WTC11 (cell line): ENCODE results near the gene KDM5B. TPM values are rescaled to one million over a fixed set of nuclear protein-coding genes. Genes with fewer than 3 reads are reported as not detected.

Source experiments
- ATAC-seq: fragments of 200-7000 bp; cut with Tn5 transposase; 2 replicates; pipeline ENCODE4 v1.10.0; 2021; ENCODE audit warnings: mild to moderate bottlenecking, moderate library complexity
- CTCF ChIA-PET: fragments of 300-600 bp; sonication (Branson Sonifier 250); formaldehyde crosslinking; loops from one replicate; lab custom pipeline; 2021; ENCODE audit warnings: antibody characterized with exemption; lab: Charles Lee
- POLR2A ChIA-PET: fragments of 350-600 bp; sonication (Branson Sonifier 250); formaldehyde crosslinking; loops from one replicate; lab custom pipeline; 2021; ENCODE audit warnings: antibody characterized with exemption; lab: Charles Lee
- DNase-seq: peaks from one replicate; pipeline ENCODE4 v3.0.0; 2021; ENCODE audit warnings: low spot score
- H3K27ac Mint-ChIP-seq: 2 replicates; pipeline ENCODE4 v1.8.0; 2021; ENCODE audit warnings: mixed read lengths
- H3K27me3 Mint-ChIP-seq: 2 replicates; pipeline ENCODE4 v1.8.0; 2021; ENCODE audit warnings: low read depth, mild to moderate bottlenecking, moderate library complexity, mixed read lengths
- H3K36me3 Mint-ChIP-seq: 2 replicates; pipeline ENCODE4 v1.8.0; 2021; ENCODE audit warnings: mixed read lengths
- H3K4me1 Mint-ChIP-seq: 2 replicates; pipeline ENCODE4 v1.8.0; 2022; ENCODE audit warnings: mixed read lengths
- H3K4me3 Mint-ChIP-seq: 2 replicates; pipeline ENCODE4 v1.8.0; 2021; ENCODE audit warnings: mild to moderate bottlenecking, moderate library complexity, mixed read lengths
- H3K9me3 Mint-ChIP-seq: 2 replicates; pipeline ENCODE4 v1.8.0; 2021; ENCODE audit warnings: mixed read lengths
- CBFB ChIP-seq: sonication (generic); formaldehyde crosslinking; IDR thresholded peaks from 2 replicates; pipeline ENCODE4 v1.8.1; 2022; ENCODE audit warnings: mild to moderate bottlenecking, low read depth, missing genetic modification reagents
- HMGA2 ChIP-seq: fragments of 250-450 bp; sonication (Bioruptor Pico); IDR thresholded peaks from 2 replicates; pipeline ENCODE4 v1.4.0; 2021; ENCODE audit warnings: mild to moderate bottlenecking, moderate library complexity
- NFE2L1 ChIP-seq: sonication (generic); formaldehyde crosslinking; IDR thresholded peaks from 2 replicates; pipeline ENCODE4 v1.8.1; 2023; ENCODE audit warnings: missing genetic modification reagents
- NR2C2 ChIP-seq: sonication (generic); formaldehyde crosslinking; IDR thresholded peaks from 2 replicates; pipeline ENCODE4 v1.8.0; 2022; ENCODE audit warnings: mild to moderate bottlenecking, missing genetic modification reagents
- SOX15 ChIP-seq: fragments of 250-450 bp; sonication (Bioruptor Pico); IDR thresholded peaks from 2 replicates; pipeline ENCODE4 v1.9.0; 2021; ENCODE audit warnings: mild to moderate bottlenecking
- ZNF219 ChIP-seq: sonication (generic); formaldehyde crosslinking; IDR thresholded peaks from 2 replicates; pipeline ENCODE4 v1.8.0; 2023; ENCODE audit warnings: missing genetic modification reagents, mild to moderate bottlenecking, borderline replicate concordance
- total RNA-seq: library from RNA; stranded (reverse); gene quantifications from 3 replicates; pipeline ENCODE4 v1.2.3, GENCODE V29; 2021
- TF ChIP-seq, protein P1 (sequence below): sonication (generic); formaldehyde crosslinking; IDR thresholded peaks from 2 replicates; pipeline ENCODE4 v1.8.0; 2023; ENCODE audit warnings: mild to moderate bottlenecking, missing genetic modification reagents
- TF ChIP-seq, protein P2 (sequence below): sonication (generic); formaldehyde crosslinking; conservative IDR thresholded peaks from 2 replicates; pipeline ENCODE4 v1.8.1; 2022; ENCODE audit warnings: mild to moderate bottlenecking, missing genetic modification reagents
- TF ChIP-seq, protein P3 (sequence below): fragments of 250-450 bp; sonication (Bioruptor Pico); IDR thresholded peaks from 2 replicates; pipeline ENCODE4 v1.8.0; 2021; ENCODE audit warnings: mild to moderate bottlenecking
- TF ChIP-seq, protein P4 (sequence below): sonication (generic); formaldehyde crosslinking; IDR thresholded peaks from 2 replicates; pipeline ENCODE4 v1.8.1; 2023; ENCODE audit warnings: mild to moderate bottlenecking, missing genetic modification reagents
- TF ChIP-seq, protein P5 (sequence below): sonication (generic); formaldehyde crosslinking; IDR thresholded peaks from 2 replicates; pipeline ENCODE4 v1.8.1; 2023; ENCODE audit warnings: mild to moderate bottlenecking, missing genetic modification reagents, moderate library complexity
- TF ChIP-seq, protein P6 (sequence below): sonication (generic); formaldehyde crosslinking; IDR thresholded peaks from 2 replicates; pipeline ENCODE4 v1.8.0; 2022; ENCODE audit warnings: mild to moderate bottlenecking, missing genetic modification reagents
- TF ChIP-seq, protein P7 (sequence below): fragments of 200-600 bp; IDR thresholded peaks from 2 replicates; pipeline ENCODE4 v1.8.0; 2022; ENCODE audit warnings: antibody characterized with exemption
- TF ChIP-seq, protein P8 (sequence below): sonication (generic); formaldehyde crosslinking; conservative IDR thresholded peaks from 2 replicates; pipeline ENCODE4 v1.8.1; 2023; ENCODE audit warnings: mild to moderate bottlenecking, low read depth, missing genetic modification reagents, moderate library complexity

KDM5B gene
- total RNA-seq, 1 experiment from 2014 or later, result 222 TPM

DNA sequence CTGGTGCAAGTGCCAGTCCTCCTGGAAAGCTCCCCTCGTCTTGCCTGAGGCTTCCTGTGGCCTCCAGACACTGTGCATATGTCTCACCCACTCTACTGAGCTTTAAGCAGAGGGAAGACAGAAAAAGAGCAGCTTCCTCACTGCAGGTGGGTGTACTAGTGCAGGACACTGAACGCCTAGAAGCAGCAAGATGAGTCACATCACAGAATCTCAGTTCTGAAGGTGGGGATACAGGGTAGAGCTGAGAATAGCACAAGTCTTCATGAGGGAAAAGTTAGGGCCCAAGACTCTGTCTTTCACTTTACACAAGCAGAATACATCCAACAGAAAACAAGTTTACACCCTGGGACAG, 39.9 kb upstream of the KDM5B start (continued):
- TF ChIP-seq, protein P1, sequence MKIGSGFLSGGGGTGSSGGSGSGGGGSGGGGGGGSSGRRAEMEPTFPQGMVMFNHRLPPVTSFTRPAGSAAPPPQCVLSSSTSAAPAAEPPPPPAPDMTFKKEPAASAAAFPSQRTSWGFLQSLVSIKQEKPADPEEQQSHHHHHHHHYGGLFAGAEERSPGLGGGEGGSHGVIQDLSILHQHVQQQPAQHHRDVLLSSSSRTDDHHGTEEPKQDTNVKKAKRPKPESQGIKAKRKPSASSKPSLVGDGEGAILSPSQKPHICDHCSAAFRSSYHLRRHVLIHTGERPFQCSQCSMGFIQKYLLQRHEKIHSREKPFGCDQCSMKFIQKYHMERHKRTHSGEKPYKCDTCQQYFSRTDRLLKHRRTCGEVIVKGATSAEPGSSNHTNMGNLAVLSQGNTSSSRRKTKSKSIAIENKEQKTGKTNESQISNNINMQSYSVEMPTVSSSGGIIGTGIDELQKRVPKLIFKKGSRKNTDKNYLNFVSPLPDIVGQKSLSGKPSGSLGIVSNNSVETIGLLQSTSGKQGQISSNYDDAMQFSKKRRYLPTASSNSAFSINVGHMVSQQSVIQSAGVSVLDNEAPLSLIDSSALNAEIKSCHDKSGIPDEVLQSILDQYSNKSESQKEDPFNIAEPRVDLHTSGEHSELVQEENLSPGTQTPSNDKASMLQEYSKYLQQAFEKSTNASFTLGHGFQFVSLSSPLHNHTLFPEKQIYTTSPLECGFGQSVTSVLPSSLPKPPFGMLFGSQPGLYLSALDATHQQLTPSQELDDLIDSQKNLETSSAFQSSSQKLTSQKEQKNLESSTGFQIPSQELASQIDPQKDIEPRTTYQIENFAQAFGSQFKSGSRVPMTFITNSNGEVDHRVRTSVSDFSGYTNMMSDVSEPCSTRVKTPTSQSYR, result no peak

DNA sequence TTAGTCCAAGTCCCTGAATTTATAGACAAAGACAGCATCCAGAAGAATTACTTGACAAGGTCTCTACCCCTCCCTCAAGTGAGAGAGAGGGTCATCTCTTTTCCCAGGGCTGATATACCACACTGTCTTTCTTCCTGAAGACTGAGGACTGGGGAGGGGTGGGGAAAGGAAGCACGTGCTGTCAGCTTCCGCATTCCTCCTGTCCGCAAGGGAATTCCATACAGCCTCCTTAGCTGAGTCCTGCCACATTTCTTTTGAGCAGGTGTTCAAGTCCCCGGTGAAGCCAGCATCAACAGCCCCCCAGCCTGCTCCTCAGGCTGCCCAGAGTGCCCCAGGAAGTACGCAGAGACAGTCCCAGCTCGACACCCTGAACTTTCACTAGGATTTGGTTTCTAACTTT, 36.7 kb upstream of the KDM5B start:
- ATAC-seq, result peak; percentile 76
- POLR2A ChIA-PET, result interaction anchor here (1.0 to 1.8 kb wide), 3 partner anchors 11 to 37 kb away, joined by 3 to 5 read pairs (median 4); partner anchors contain the start of gene KDM5B

DNA sequence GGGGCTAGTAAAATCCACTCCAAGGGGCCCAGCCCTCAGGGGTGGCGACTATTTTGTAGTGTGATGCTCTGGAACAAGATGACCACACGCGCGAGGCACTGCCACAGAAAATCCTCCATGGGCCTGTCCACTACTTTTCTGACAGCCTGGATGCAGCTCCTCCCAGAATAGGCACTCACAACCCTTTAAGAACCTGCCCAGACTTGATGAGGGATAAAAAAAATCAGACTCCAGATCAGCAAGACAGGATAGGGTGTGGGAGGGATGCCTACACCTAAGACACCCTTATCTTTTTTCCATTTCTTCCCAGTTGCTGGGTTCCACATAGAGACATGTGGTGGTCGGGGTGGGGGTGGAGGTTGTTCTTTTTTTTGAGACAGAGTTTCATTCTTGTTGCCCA, 36.0 kb upstream of the KDM5B start:
- no peak for ATAC-seq
- Mint-ChIP-seq H3K27ac (no peak overlapping the region), H3K9me3 (no peaks in the 10 kb centered on the region), H3K36me3 (no peaks in the 10 kb centered on the region), H3K27me3 (no peaks in the 10 kb centered on the region), H3K4me1 (peaks cover 11% of the 10 kb centered on the region; the same call in 1 of the 2 replicates), H3K4me3 (no peak overlapping the region)
- ChIA-PET POLR2A (interaction anchor here (1.0 kb wide), 1 partner anchor 36 kb away, joined by 4 read pairs; the partner anchor contains the start of gene KDM5B), CTCF (no interaction called here)
- DNase-seq, result no peak
- TF ChIP-seq, protein P2, sequence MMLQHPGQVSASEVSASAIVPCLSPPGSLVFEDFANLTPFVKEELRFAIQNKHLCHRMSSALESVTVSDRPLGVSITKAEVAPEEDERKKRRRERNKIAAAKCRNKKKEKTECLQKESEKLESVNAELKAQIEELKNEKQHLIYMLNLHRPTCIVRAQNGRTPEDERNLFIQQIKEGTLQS (CRISPR knock-in tag), result no peak
- TF ChIP-seq, protein P3, sequence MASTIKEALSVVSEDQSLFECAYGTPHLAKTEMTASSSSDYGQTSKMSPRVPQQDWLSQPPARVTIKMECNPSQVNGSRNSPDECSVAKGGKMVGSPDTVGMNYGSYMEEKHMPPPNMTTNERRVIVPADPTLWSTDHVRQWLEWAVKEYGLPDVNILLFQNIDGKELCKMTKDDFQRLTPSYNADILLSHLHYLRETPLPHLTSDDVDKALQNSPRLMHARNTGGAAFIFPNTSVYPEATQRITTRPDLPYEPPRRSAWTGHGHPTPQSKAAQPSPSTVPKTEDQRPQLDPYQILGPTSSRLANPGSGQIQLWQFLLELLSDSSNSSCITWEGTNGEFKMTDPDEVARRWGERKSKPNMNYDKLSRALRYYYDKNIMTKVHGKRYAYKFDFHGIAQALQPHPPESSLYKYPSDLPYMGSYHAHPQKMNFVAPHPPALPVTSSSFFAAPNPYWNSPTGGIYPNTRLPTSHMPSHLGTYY (CRISPR knock-in tag), result no peak
- TF ChIP-seq, protein P4, sequence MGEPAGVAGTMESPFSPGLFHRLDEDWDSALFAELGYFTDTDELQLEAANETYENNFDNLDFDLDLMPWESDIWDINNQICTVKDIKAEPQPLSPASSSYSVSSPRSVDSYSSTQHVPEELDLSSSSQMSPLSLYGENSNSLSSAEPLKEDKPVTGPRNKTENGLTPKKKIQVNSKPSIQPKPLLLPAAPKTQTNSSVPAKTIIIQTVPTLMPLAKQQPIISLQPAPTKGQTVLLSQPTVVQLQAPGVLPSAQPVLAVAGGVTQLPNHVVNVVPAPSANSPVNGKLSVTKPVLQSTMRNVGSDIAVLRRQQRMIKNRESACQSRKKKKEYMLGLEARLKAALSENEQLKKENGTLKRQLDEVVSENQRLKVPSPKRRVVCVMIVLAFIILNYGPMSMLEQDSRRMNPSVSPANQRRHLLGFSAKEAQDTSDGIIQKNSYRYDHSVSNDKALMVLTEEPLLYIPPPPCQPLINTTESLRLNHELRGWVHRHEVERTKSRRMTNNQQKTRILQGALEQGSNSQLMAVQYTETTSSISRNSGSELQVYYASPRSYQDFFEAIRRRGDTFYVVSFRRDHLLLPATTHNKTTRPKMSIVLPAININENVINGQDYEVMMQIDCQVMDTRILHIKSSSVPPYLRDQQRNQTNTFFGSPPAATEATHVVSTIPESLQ (CRISPR knock-in tag), result no peak
- TF ChIP-seq SOX15 (CRISPR knock-in tag) (no peak), ZNF219 (CRISPR knock-in tag) (no peak), NFE2L1 (CRISPR knock-in tag) (no peak), NR2C2 (CRISPR knock-in tag) (no peak), CBFB (no peak)
- TF ChIP-seq, protein P1, result no peak
- TF ChIP-seq, protein P5, sequence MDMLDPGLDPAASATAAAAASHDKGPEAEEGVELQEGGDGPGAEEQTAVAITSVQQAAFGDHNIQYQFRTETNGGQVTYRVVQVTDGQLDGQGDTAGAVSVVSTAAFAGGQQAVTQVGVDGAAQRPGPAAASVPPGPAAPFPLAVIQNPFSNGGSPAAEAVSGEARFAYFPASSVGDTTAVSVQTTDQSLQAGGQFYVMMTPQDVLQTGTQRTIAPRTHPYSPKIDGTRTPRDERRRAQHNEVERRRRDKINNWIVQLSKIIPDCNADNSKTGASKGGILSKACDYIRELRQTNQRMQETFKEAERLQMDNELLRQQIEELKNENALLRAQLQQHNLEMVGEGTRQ (CRISPR knock-in tag), result no peak

More for the DNA sequence above, 36.7 kb upstream of the KDM5B start:
- H3K27me3 Mint-ChIP-seq, result no peaks in the 10 kb centered on the region
- no peaks in the 10 kb centered on the region for H3K36me3 Mint-ChIP-seq
- no peak for DNase-seq
- TF ChIP-seq, protein P6, sequence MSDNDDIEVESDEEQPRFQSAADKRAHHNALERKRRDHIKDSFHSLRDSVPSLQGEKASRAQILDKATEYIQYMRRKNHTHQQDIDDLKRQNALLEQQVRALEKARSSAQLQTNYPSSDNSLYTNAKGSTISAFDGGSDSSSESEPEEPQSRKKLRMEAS (CRISPR knock-in tag), result 0 out of 2 replicates have a peak, but pooled peaks have one; percentile 39
- TF ChIP-seq, protein P7, sequence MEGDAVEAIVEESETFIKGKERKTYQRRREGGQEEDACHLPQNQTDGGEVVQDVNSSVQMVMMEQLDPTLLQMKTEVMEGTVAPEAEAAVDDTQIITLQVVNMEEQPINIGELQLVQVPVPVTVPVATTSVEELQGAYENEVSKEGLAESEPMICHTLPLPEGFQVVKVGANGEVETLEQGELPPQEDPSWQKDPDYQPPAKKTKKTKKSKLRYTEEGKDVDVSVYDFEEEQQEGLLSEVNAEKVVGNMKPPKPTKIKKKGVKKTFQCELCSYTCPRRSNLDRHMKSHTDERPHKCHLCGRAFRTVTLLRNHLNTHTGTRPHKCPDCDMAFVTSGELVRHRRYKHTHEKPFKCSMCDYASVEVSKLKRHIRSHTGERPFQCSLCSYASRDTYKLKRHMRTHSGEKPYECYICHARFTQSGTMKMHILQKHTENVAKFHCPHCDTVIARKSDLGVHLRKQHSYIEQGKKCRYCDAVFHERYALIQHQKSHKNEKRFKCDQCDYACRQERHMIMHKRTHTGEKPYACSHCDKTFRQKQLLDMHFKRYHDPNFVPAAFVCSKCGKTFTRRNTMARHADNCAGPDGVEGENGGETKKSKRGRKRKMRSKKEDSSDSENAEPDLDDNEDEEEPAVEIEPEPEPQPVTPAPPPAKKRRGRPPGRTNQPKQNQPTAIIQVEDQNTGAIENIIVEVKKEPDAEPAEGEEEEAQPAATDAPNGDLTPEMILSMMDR, result no peak
- no peak for TF ChIP-seq HMGA2 (CRISPR knock-in tag)
- TF ChIP-seq, protein P8, sequence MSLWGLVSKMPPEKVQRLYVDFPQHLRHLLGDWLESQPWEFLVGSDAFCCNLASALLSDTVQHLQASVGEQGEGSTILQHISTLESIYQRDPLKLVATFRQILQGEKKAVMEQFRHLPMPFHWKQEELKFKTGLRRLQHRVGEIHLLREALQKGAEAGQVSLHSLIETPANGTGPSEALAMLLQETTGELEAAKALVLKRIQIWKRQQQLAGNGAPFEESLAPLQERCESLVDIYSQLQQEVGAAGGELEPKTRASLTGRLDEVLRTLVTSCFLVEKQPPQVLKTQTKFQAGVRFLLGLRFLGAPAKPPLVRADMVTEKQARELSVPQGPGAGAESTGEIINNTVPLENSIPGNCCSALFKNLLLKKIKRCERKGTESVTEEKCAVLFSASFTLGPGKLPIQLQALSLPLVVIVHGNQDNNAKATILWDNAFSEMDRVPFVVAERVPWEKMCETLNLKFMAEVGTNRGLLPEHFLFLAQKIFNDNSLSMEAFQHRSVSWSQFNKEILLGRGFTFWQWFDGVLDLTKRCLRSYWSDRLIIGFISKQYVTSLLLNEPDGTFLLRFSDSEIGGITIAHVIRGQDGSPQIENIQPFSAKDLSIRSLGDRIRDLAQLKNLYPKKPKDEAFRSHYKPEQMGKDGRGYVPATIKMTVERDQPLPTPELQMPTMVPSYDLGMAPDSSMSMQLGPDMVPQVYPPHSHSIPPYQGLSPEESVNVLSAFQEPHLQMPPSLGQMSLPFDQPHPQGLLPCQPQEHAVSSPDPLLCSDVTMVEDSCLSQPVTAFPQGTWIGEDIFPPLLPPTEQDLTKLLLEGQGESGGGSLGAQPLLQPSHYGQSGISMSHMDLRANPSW, result no peak
- CTCF ChIA-PET, result interaction anchor here (0.6 kb wide), 1 partner anchor 21 kb away, joined by 3 read pairs; no protein-coding TSS in a partner anchor
- no peak overlapping the region for H3K4me3 Mint-ChIP-seq
- no peaks in the 10 kb centered on the region for H3K9me3 Mint-ChIP-seq
- peaks cover 11% of the 10 kb centered on the region; the same call in 1 of the 2 replicates for H3K4me1 Mint-ChIP-seq
- H3K27ac Mint-ChIP-seq, result no peak overlapping the region
